HCT116 (cell line): ENCODE results near the gene TNS2. TPM values are rescaled to one million over a fixed set of nuclear protein-coding genes. Genes with fewer than 3 reads are reported as not detected.

Experiments
- ATAC-seq: fragments of 200-7000 bp; cut with Tn5 transposase; 2 replicates; pipeline ENCODE4 v1.9.1; 2020; ENCODE audit warnings: mild to moderate bottlenecking, moderate library complexity
- BruUV-seq: library from RNA; stranded (reverse); fragments of 400-500 nt; replicated peaks from 2 replicates; lab custom pipeline; 2021; lab: Mats Ljungman, UMichigan
- CTCF ChIA-PET: fragments of 300-600 bp; sonication (Branson Sonifier 250); formaldehyde crosslinking; loops from one replicate; lab custom pipeline; 2021; ENCODE audit warnings: antibody characterized with exemption; lab: Charles Lee
- POLR2A ChIA-PET: fragments of 300-600, 350-600 bp; sonication (Branson Sonifier 250); formaldehyde crosslinking; loops from one replicate; lab custom pipeline; 2021; ENCODE audit warnings: antibody characterized with exemption; lab: Charles Lee
- RAD21 ChIA-PET, 2 experiments: fragments of 300-600 bp; sonication (Branson Sonifier 250); formaldehyde crosslinking; loops; one replicate each; lab custom pipeline; 2023; ENCODE audit warnings: low total read pairs in 2 of 2; ENCODE audit not compliant: uncharacterized antibody in 2 of 2, unreplicated experiment in 2 of 2, low non-redundant PET in 1 of 2; lab: Charles Lee
- DNase-seq: peaks from one replicate; pipeline ENCODE4 v3.0.0-alpha.2; 2010; ENCODE audit warnings: low read depth, low spot score
- H2AFZ ChIP-seq: fragments of 200-600 bp; shearing (Covaris generic), sonication (generic); 2 replicates; pipeline ENCODE4 v1.6.1; 2017; ENCODE audit warnings: low read depth, mixed run types, mixed read lengths, antibody characterized with exemption, low read length; ENCODE audit not compliant: poor library complexity, severe bottlenecking
- H3K27ac ChIP-seq: 2 replicates; pipeline ENCODE4 v1.5.1; 2012; ENCODE audit warnings: low read depth, low read length
- H3K27me3 ChIP-seq: fragments of 200-600 bp; sonication (generic); 2 replicates; pipeline ENCODE4 v1.6.1; 2016; ENCODE audit warnings: mixed run types, low read length, mixed read lengths; ENCODE audit not compliant: insufficient read depth
- H3K36me3 ChIP-seq, 2 experiments: fragments of 200-500 bp in 1 of 2; fragments of 200-600 bp in 1 of 2; sonication (Bioruptor generic) in 1 of 2; sonication (generic) in 1 of 2; 2 replicates each; pipeline versions ENCODE4 v1.5.1 to v1.6.1; 2014 to 2016; ENCODE audit warnings: low read length in 2 of 2, inconsistent platforms in 1 of 2, mixed read lengths in 1 of 2, mixed run types in 1 of 2; ENCODE audit not compliant: insufficient read depth in 2 of 2, control insufficient read depth in 1 of 2
- H3K4me1 ChIP-seq, 2 experiments: fragments of 200-600 bp in 1 of 2; sonication (generic) in 1 of 2; 2 replicates each; pipeline versions ENCODE4 v1.5.1 to v1.6.1; 2012 to 2017; ENCODE audit warnings: low read length in 2 of 2, inconsistent platforms in 1 of 2, mild to moderate bottlenecking in 1 of 2, mixed read lengths in 1 of 2, mixed run types in 1 of 2, moderate library complexity in 1 of 2; ENCODE audit not compliant: insufficient read depth in 2 of 2, control insufficient read depth in 1 of 2
- H3K4me2 ChIP-seq: fragments of 200-600 bp; sonication (generic); 2 replicates; pipeline ENCODE4 v1.6.1; 2017; ENCODE audit warnings: mixed run types, low read length, mixed read lengths
- H3K4me3 ChIP-seq, 2 experiments: fragments of 200-600 bp in 1 of 2; sonication (generic) in 1 of 2; replicated peaks in 1 of 2; 2 replicates each; pipeline ENCODE4 v1.5.1; 2011 to 2016; ENCODE audit warnings: low read length in 2 of 2, control low read depth in 1 of 2, low read depth in 1 of 2, mild to moderate bottlenecking in 1 of 2, mixed read lengths in 1 of 2, mixed run types in 1 of 2
- H3K79me2 ChIP-seq: fragments of 200-600 bp; sonication (generic); 2 replicates; pipeline ENCODE4 v1.6.1; 2017; ENCODE audit warnings: mild to moderate bottlenecking, mixed run types, low read length, moderate library complexity, mixed read lengths; ENCODE audit not compliant: insufficient read depth
- H3K9ac ChIP-seq: fragments of 200-600 bp; sonication (generic); 2 replicates; pipeline ENCODE4 v1.6.1; 2016; ENCODE audit warnings: low read length, mixed read lengths
- H3K9me2 ChIP-seq: fragments of 200-600 bp; sonication (generic), shearing (Covaris generic); 2 replicates; pipeline ENCODE4 v1.6.1; 2017; ENCODE audit warnings: mixed run types, mild to moderate bottlenecking, moderate library complexity; ENCODE audit not compliant: insufficient read depth
- H3K9me3 ChIP-seq, 2 experiments: fragments of 200-500 bp in 1 of 2; fragments of 200-600 bp in 1 of 2; sonication (Bioruptor generic) in 1 of 2; sonication (generic) in 1 of 2; 2 replicates each; pipeline ENCODE4 v1.6.1; 2014 to 2017; ENCODE audit warnings: low read length in 2 of 2, mixed read lengths in 2 of 2, inconsistent platforms in 1 of 2, low read depth in 1 of 2, mild to moderate bottlenecking in 1 of 2, mixed run types in 1 of 2, moderate library complexity in 1 of 2; ENCODE audit not compliant: control insufficient read depth in 1 of 2, insufficient read depth in 1 of 2
- H4K20me1 ChIP-seq: fragments of 200-600 bp; sonication (generic), shearing (Covaris generic); 2 replicates; pipeline ENCODE4 v1.6.1; 2017; ENCODE audit warnings: mixed run types, mild to moderate bottlenecking, moderate library complexity; ENCODE audit not compliant: insufficient read depth
- EZH2phosphoT487 ChIP-seq: fragments of 200-600 bp; IDR thresholded peaks from 2 replicates; pipeline ENCODE4 v1.6.1; 2018; ENCODE audit warnings: antibody characterized with exemption, borderline replicate concordance
- POLR2AphosphoS5 ChIP-seq: IDR thresholded peaks from 2 replicates; pipeline ENCODE4 v1.6.1; 2011; ENCODE audit warnings: mild to moderate bottlenecking, low read depth, low read length, moderate library complexity
- RAD21 ChIP-seq: IDR thresholded peaks from 2 replicates; pipeline ENCODE4 v1.6.1; 2012; ENCODE audit warnings: low read depth, mild to moderate bottlenecking
- SP1 ChIP-seq: IDR thresholded peaks from 2 replicates; pipeline ENCODE4 v1.6.1; 2012; ENCODE audit warnings: low read depth
- TCF7L2 ChIP-seq: IDR thresholded peaks from 2 replicates; pipeline ENCODE4 v1.7.0; 2011; ENCODE audit warnings: borderline replicate concordance, inconsistent platforms; ENCODE audit not compliant: insufficient read depth, insufficient read length; ENCODE audit errors: extremely low read depth
- ZNF274 ChIP-seq: fragments of 200-500 bp; sonication (Bioruptor generic); IDR thresholded peaks from 2 replicates; pipeline ENCODE4 v1.6.1; 2014; ENCODE audit warnings: mild to moderate bottlenecking, low read depth, low read length, inconsistent platforms
- intact Hi-C: fragments of 100-400 bp; cut with micrococcal nuclease; formaldehyde crosslinking; loops from 2 replicates; pipeline ENCODE4 v1.10.0; 2022
- total RNA-seq: library from RNA; stranded (reverse); gene quantifications from one replicate; pipeline ENCODE4 v1.2.1, GENCODE V29; 2021; ENCODE audit not compliant: unreplicated experiment
- TF ChIP-seq, protein P1 (sequence below): IDR thresholded peaks from 2 replicates; pipeline ENCODE4 v1.6.1; 2012; ENCODE audit warnings: low read depth
- TF ChIP-seq, protein P2 (sequence below): IDR thresholded peaks from 2 replicates; pipeline ENCODE4 v1.6.1; 2012

Gene TNS2
- total RNA-seq, 1 experiment from 2014 or later = 25.7 TPM

DNA sequence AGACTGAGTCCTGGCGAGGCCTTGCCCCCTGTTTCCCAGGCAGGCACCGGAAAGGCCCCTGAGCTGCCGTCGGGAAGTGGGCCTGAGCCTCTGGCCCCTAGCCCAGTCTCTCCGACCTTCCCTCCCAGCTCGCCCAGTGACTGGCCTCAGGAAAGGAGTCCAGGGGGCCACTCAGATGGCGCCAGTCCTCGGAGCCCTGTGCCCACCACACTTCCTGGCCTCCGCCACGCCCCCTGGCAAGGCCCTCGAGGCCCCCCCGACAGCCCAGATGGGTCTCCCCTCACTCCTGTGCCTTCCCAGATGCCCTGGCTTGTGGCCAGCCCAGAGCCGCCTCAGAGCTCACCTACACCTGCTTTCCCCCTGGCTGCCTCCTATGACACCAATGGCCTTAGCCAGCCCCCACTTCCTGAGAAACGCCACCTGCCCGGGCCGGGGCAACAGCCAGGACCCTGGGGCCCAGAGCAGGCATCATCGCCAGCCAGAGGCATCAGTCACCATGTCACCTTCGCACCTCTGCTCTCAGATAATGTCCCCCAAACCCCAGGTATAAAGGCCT is 10.9 kb downstream of the TNS2 start:
- Histone ChIP-seq H3K4me1 (peaks cover 18 to 28% of the 10 kb centered on the region in 2 experiments), H3K36me3 (peaks cover 3 to 22% of the 10 kb centered on the region in 2 experiments; a peak in 3 of 4 replicates), H3K9me2 (no peaks in the 10 kb centered on the region), H3K27ac (peak overlapping the region; percentile 45), H3K27me3 (no peaks in the 10 kb centered on the region), H2AFZ (no peak overlapping the region), H3K79me2 (no peaks in the 10 kb centered on the region), H3K9ac (peak overlapping the region; percentile 39; the same call in 1 of the 2 replicates), H3K4me2 (peak overlapping the region; percentile 76; the same call in 1 of the 2 replicates), H3K4me3 (no peak overlapping the region), H4K20me1 (peaks cover 3% of the 10 kb centered on the region; the same call in 1 of the 2 replicates), H3K9me3 (no peaks in the 10 kb centered on the region)
- no TSS peak for BruUV-seq
- ChIA-PET POLR2A (interaction anchor here (1.3 to 1.4 kb wide), 2 partner anchors 17 to 38 kb away, joined by 3 to 8 read pairs; no protein-coding TSS in a partner anchor), CTCF (interaction anchor here (0.5 to 1.7 kb wide), 8 partner anchors 7 to 137 kb away, joined by 3 to 20 read pairs (median 6); partner anchors contain the start of gene SPRYD3), RAD21 (interaction anchor here (1.0 to 1.3 kb wide), 4 partner anchors 13 to 176 kb away, joined by 3 to 7 read pairs (median 5); no protein-coding TSS in a partner anchor)
- TF ChIP-seq SP1 = no peak
- no peak for TF ChIP-seq POLR2AphosphoS5
- no peak for TF ChIP-seq TCF7L2
- no peak for TF ChIP-seq ZNF274
- TF ChIP-seq EZH2phosphoT487 = no peak
- TF ChIP-seq, protein P1, sequence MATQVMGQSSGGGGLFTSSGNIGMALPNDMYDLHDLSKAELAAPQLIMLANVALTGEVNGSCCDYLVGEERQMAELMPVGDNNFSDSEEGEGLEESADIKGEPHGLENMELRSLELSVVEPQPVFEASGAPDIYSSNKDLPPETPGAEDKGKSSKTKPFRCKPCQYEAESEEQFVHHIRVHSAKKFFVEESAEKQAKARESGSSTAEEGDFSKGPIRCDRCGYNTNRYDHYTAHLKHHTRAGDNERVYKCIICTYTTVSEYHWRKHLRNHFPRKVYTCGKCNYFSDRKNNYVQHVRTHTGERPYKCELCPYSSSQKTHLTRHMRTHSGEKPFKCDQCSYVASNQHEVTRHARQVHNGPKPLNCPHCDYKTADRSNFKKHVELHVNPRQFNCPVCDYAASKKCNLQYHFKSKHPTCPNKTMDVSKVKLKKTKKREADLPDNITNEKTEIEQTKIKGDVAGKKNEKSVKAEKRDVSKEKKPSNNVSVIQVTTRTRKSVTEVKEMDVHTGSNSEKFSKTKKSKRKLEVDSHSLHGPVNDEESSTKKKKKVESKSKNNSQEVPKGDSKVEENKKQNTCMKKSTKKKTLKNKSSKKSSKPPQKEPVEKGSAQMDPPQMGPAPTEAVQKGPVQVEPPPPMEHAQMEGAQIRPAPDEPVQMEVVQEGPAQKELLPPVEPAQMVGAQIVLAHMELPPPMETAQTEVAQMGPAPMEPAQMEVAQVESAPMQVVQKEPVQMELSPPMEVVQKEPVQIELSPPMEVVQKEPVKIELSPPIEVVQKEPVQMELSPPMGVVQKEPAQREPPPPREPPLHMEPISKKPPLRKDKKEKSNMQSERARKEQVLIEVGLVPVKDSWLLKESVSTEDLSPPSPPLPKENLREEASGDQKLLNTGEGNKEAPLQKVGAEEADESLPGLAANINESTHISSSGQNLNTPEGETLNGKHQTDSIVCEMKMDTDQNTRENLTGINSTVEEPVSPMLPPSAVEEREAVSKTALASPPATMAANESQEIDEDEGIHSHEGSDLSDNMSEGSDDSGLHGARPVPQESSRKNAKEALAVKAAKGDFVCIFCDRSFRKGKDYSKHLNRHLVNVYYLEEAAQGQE = no peak
- TF ChIP-seq, protein P2, sequence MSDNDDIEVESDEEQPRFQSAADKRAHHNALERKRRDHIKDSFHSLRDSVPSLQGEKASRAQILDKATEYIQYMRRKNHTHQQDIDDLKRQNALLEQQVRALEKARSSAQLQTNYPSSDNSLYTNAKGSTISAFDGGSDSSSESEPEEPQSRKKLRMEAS = no peak
- TF ChIP-seq RAD21 = no peak
- intact Hi-C loops = loop anchor here (10.0 kb wide), 1 partner anchor 224 kb away; no protein-coding TSS in a partner anchor
- ATAC-seq (no peak), DNase-seq (no peak)
